ENCODE measurements around the gene ODC1. TPM values are rescaled to one million over a fixed set of nuclear protein-coding genes. Genes with fewer than 3 reads are reported as not detected.
A peak's percentile ranks its signal among the peaks of the same experiment; 100 is the strongest.
"Not testable (repeated sequence)": the region's sequence is repeated elsewhere in the genome, so short reads cannot be mapped to it uniquely, and the experiment has no call there.

The ODC1 gene
- total RNA-seq, 2 experiments from 2014 or later: 180 to 181 TPM

DNA sequence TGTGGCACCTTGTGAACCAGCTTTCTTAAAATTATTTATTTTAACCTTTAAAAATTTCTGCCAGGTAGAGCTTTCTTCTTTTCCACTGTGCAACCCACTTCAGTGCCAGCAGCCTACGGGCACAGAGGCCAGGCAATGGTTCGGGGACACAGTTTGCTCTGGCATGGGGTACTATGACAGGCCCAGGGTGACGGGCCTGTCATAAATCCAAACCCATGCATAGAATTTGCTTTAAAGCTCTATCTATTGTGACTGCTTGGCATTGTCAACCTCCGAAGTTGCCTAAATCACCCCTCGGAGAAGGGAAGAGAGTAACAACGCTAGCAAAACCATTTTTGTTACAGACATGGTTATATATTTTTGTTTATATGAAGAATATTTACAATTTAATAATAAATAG is 1.5 kb downstream of the ODC1 start:
- peak overlapping the region; percentile 66 for H3K27ac Mint-ChIP-seq
- intact Hi-C loops (cut with micrococcal nuclease): loop anchor here (5.0 kb wide), 2 partner anchors 211 to 324 kb away; partner anchors contain the start of gene RRM2
- TF ChIP-seq CTCF (IDR thresholded peaks at IDR 0.05): no peak
- peaks cover 55% of the 10 kb centered on the region for H3K36me3 Mint-ChIP-seq (ENCODE audit: low read depth)
- H3K4me1 Mint-ChIP-seq (ENCODE audit: low read depth): peaks cover 57% of the 10 kb centered on the region
- no peaks in the 10 kb centered on the region for H3K27me3 Mint-ChIP-seq
- ChIA-PET CTCF (interaction anchor here (0.9 to 5.8 kb wide), 8 partner anchors 11 to 374 kb away, joined by 3 to 51 read pairs (median 4); partner anchors contain the start of gene HPCAL1), POLR2A (interaction anchor here (0.7 to 4.7 kb wide), 16 partner anchors 12 to 366 kb away, joined by 3 to 32 read pairs (median 5); partner anchors contain the start of genes NOL10, PDIA6 and RRM2)
- ATAC-seq (no peak), DNase-seq (no peak)
- no peaks in the 10 kb centered on the region for H3K9me3 Mint-ChIP-seq
- peak overlapping the region; percentile 80 for H3K4me3 Mint-ChIP-seq

DNA sequence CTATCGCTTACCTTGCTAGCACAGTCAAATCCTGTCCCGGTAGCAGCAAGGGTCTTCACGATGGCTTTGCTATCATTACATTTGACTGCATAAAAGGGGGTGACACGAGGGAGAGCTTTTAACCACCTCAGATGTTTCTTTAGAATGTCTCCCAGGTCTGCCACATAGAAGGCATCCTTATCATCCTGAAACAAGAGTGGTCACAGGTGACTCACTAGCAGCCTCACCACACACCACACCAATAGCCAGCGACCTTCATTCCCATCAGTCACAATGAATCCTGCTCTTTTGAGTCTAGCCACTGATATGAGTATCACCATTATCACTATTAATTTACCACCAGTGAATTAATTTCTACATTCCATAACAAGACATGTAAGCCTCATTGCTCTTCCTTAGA is 3.7 kb downstream of the ODC1 start:
- no peaks in the 10 kb centered on the region for H3K9me3 Mint-ChIP-seq
- ATAC-seq (peak; percentile 15), DNase-seq (peak; percentile 86)
- peaks cover 62% of the 10 kb centered on the region for H3K36me3 Mint-ChIP-seq (ENCODE audit: low read depth)
- H3K27me3 Mint-ChIP-seq: no peaks in the 10 kb centered on the region
- no peak for TF ChIP-seq CTCF (IDR thresholded peaks at IDR 0.05)
- peaks cover 48% of the 10 kb centered on the region for H3K4me1 Mint-ChIP-seq (ENCODE audit: low read depth)
- H3K4me3 Mint-ChIP-seq: peak overlapping the region; percentile 80
- ChIA-PET POLR2A (interaction anchor here (0.9 to 4.7 kb wide), 6 partner anchors 12 to 319 kb away, joined by 3 to 32 read pairs (median 4); partner anchors contain the start of genes NOL10 and RRM2), CTCF (interaction anchor here (1.2 to 5.8 kb wide), 5 partner anchors 9 to 372 kb away, joined by 5 to 51 read pairs (median 8); no protein-coding TSS in a partner anchor)
- H3K27ac Mint-ChIP-seq: peak overlapping the region; percentile 72
- intact Hi-C loops (cut with micrococcal nuclease): no loop called here

DNA sequence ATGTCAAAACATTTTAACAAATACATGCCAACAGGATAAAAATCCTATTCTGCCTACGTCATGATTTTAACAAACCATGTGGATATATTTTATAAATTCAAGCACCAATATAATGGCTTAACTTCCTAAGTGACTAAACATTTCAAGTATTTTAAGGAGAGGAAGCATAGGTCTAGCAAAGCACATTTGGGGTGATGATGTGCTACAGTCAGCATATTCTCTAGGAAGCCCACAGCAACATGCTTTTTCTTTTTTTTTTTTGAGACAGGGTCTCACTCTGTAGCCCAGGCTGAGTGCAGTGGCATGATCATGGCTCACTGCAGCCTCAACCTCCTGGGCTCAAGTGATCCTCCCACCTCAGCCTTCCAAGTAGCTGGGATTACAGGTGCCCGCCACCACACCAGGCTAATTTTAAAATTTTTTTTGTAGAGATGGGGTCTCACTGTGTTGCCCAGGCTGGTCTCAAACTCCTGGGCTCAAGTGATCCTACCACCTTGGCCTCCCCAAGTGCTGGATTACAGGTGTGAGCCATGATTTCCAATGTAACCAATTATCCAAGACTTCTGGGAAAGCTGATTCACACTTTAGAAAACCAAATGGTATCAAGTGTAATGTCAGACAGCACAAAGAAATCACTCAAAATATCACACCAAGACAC is 5.5 kb downstream of the ODC1 start:
- Mint-ChIP-seq H3K36me3 (ENCODE audit: low read depth) (peaks cover 62% of the 10 kb centered on the region), H3K27ac (peak overlapping the region; percentile 89), H3K4me1 (ENCODE audit: low read depth) (peaks cover 48% of the 10 kb centered on the region)
- intact Hi-C loops (cut with micrococcal nuclease); ATAC-seq; H3K27me3 Mint-ChIP-seq; POLR2A ChIA-PET; DNase-seq; H3K9me3 Mint-ChIP-seq; H3K4me3 Mint-ChIP-seq: not testable (repeated sequence)
- CTCF ChIA-PET: interaction anchor here (1.4 to 1.6 kb wide), 2 partner anchors 10 to 33 kb away, joined by 3 to 4 read pairs; no protein-coding TSS in a partner anchor

- ATAC-seq (peak; percentile 48), DNase-seq (peak; percentile 59)
- Mint-ChIP-seq H3K27me3 (no peaks in the 10 kb centered on the region), H3K4me3 (no peak overlapping the region), H3K36me3 (ENCODE audit: low read depth) (peaks cover 58% of the 10 kb centered on the region), H3K4me1 (ENCODE audit: low read depth) (peaks cover 46% of the 10 kb centered on the region), H3K9me3 (no peaks in the 10 kb centered on the region), H3K27ac (peak overlapping the region; percentile 89)
- no peak for TF ChIP-seq CTCF (IDR thresholded peaks at IDR 0.05)
- CTCF ChIA-PET: interaction anchor here (1.4 to 1.6 kb wide), 2 partner anchors 9 to 33 kb away, joined by 3 to 4 read pairs; no protein-coding TSS in a partner anchor
- POLR2A ChIA-PET: interaction anchor here (0.6 kb wide), 1 partner anchor 137 kb away, joined by 3 read pairs; no protein-coding TSS in a partner anchor
- intact Hi-C loops (cut with micrococcal nuclease): no loop called here
Observed at GRCh38 chr2:10441948-10442347, 6.2 kb downstream of the ODC1 start.

DNA sequence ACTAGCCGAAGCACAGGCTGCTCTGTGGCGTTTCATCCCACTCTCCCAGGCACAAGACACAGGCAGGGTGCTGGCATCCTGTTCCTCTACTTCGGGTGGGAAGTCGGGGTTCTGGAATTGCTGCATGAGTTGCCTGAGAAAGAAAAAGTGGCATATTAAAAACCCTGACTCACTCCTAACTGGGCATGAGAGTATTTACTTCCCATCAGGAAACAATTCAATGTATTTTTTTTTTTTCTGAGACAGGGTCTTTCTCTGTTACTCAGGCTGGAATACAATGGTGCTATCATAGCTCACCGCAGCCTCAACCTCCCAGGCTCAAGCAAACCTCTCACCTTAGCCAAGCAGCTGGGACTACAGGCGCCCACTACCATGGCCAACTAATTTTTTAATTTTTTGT is 7.4 kb downstream of the ODC1 start:
- peaks cover 40% of the 10 kb centered on the region for H3K4me1 Mint-ChIP-seq (ENCODE audit: low read depth)
- no peaks in the 10 kb centered on the region for H3K27me3 Mint-ChIP-seq
- peaks cover 53% of the 10 kb centered on the region for H3K36me3 Mint-ChIP-seq (ENCODE audit: low read depth)
- ATAC-seq: no peak
- POLR2A ChIA-PET: interaction anchor here (1.1 to 1.4 kb wide), 2 partner anchors 308 to 314 kb away, joined by 4 to 7 read pairs; no protein-coding TSS in a partner anchor
- no peaks in the 10 kb centered on the region for H3K9me3 Mint-ChIP-seq
- DNase-seq: no peak
- TF ChIP-seq CTCF (IDR thresholded peaks at IDR 0.05): no peak
- intact Hi-C loops (cut with micrococcal nuclease): no loop called here
- no peak overlapping the region for H3K27ac Mint-ChIP-seq
- H3K4me3 Mint-ChIP-seq: no peak overlapping the region
- CTCF ChIA-PET: interaction anchor here (1.4 to 3.3 kb wide), 2 partner anchors 32 to 368 kb away, joined by 3 to 17 read pairs; no protein-coding TSS in a partner anchor

Measured in activated CD8-positive, alpha-beta T cell treated with anti-CD3 and anti-CD28 coated beads for 36 hours (primary cell).